ENCODE results near the gene PGAM2.
"Not testable (repeated sequence)": the region's sequence is repeated elsewhere in the genome, so short reads cannot be mapped to it uniquely, and the experiment has no call there.

- not testable (repeated sequence) for TF ChIP-seq ZFP30 (CRISPR knock-in tag; IDR thresholded peaks at IDR 0.05); PPARA (CRISPR knock-in tag; IDR thresholded peaks at IDR 0.05; ENCODE audit: borderline replicate concordance); TOX (CRISPR knock-in tag; IDR thresholded peaks at IDR 0.05; ENCODE audit: borderline replicate concordance); RARB (CRISPR knock-in tag; IDR thresholded peaks at IDR 0.05); GLIS3 (CRISPR knock-in tag; IDR thresholded peaks at IDR 0.05); PATZ1 (CRISPR knock-in tag; IDR thresholded peaks at IDR 0.05; ENCODE audit: borderline replicate concordance); ARNTL (CRISPR knock-in tag; IDR thresholded peaks at IDR 0.05; ENCODE audit: borderline replicate concordance, low read depth); CREB5 (CRISPR knock-in tag; IDR thresholded peaks at IDR 0.05; ENCODE audit: low read depth); TSHZ2 (CRISPR knock-in tag; IDR thresholded peaks at IDR 0.05); OSR1 (CRISPR knock-in tag; IDR thresholded peaks at IDR 0.05); ISL1 (CRISPR knock-in tag; IDR thresholded peaks at IDR 0.05); CSDC2 (CRISPR knock-in tag; IDR thresholded peaks at IDR 0.05)
Observed at GRCh38 chr7:44033971-44034844, 31.2 kb downstream of the PGAM2 start.

Data from SK-N-SH treated with all-trans-retinoic acid at 6 μM for 48 hours (cell line).